Measurements from ENCODE around the gene VDAC1.
"Not testable (repeated sequence)": the region's sequence is repeated elsewhere in the genome, so short reads cannot be mapped to it uniquely, and the experiment has no call there.

Gene VDAC1, protein sequence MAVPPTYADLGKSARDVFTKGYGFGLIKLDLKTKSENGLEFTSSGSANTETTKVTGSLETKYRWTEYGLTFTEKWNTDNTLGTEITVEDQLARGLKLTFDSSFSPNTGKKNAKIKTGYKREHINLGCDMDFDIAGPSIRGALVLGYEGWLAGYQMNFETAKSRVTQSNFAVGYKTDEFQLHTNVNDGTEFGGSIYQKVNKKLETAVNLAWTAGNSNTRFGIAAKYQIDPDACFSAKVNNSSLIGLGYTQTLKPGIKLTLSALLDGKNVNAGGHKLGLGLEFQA

DNA sequence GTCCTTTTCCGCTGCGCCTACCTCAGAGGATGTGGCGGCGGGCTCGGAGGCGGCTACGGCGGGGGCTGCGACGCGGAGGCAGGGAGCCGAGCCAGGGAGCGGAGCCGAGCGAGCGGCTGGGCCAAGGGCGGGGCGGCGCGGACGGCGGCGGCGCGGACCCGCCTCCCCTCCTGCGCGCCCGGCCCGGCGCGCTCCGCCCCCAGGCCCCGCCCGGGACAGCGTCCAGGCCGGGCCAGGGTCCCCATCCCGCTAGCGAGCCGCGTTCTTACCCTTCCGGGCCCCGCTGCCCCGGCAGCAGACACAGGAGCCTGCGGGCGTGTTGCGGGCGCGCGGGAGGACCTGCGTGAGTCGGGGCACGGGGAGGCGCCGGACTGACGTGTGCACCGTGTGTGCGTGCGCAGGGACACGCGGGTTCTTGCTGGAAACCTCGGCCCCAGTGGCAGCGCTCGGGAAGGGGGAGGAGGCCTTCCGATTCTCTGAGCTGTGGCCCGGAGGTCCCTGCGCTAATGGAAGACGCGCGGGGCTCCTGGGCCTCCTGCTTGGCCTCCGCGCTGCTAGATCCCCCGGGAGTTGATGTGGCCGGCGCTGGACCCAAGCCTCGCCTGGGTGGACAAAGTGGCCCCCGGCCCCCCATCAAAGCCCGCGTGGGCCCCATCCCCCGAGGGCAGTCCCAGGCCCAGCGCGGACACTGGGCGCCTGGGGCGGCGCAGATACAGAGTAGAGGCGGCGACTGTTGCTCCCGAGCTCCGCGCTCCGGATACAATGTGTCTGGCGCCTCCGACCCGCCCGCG lies at the start of gene VDAC1:
Gene VDAC1 (minus strand): TSS at position 350 of the 791 bp plus-strand sequence. CDS start 11,963 bp downstream, outside the sequence.
- peak; percentile 60 to 84 for DNase-seq

DNA sequence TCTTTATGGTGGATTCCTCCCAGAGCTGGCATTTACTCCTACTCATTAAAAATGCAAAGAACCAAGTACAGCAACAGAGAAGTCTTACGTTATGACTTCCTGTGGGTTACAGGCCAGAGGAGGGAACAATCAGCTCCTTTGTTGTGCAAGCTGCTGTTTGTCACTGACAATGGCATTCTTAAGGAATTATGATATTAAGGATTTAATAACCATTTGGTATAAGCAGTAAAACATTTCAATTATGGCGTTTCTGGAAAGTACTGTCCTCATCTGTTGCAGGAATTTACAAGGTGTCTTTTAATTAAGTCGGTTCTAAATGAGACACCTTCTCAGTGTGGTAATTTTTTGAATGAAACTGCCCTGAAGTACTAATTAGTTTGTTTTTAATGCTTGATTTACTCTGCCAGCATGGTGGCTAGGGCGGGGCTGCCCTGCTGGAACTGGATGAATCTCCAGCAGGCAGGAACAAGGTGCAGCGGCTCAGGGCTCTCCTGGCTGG lies 49.1 kb upstream of the VDAC1 start:
- peak; percentile 33 to 72 for DNase-seq

DNA sequence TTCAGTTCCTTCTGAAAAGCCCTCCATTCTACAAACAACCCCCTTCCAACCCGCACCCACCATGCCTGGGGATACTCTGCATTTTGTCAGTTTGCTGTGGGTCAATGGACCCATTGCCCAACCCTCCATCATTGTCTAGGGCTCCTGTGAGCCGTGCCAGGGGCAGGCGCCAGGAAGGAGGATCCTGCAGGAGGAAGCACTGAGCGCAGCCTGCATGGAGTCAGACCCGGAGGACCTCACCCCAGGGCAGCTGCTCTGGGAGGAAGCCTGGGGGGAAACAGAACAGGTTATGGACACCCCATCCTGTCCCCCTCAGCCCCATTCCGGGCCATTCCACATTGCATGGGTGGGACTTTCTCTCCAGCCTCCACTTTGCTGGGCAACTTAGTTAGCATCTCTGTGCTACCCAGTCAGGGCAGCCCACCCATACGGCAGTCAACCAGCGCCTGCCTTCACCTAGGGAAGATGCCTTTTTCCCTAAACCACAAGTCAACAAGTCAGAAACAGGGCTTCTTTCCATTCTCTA lies 48.6 kb upstream of the VDAC1 start:
- no peak for DNase-seq

DNA sequence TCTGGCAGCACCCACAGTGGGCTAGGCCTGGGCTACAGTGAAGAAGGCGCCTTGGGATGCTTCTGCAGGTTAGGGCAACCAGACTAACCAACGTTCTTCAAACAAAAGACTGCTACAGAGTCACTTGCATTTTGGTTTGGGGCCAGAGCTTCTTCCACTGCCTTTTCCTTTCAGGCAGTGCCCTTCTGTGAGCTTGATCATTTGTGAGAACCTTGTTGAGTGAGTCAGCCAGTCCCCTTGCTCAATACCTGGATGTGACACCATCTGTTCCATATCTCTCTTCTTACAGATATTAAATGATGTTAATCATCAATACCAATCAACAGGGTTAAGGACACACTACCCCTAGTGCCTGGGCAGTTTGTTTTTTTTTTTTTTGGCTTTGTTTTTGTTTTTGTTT lies 46.5 kb upstream of the VDAC1 start:
- DNase-seq, result no peak

DNA sequence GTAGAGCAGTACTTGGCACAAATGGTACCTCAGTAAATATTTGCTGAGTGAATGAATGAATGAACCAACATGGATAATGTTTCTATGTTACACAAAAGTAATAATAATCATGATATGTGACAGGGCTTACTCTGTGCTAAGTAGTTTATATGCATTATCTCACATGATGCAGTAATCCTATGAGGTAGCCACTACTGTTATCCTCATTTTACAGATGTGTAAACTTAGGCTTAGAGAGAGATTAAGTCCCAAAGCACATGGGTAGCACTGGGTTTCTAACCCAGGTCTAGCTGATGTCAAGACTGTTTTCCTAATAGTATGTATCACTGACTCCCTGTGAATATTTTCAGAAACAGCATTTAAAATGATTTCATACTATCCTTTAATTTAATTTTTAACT lies 44.1 kb upstream of the VDAC1 start:
- no peak for DNase-seq

DNA sequence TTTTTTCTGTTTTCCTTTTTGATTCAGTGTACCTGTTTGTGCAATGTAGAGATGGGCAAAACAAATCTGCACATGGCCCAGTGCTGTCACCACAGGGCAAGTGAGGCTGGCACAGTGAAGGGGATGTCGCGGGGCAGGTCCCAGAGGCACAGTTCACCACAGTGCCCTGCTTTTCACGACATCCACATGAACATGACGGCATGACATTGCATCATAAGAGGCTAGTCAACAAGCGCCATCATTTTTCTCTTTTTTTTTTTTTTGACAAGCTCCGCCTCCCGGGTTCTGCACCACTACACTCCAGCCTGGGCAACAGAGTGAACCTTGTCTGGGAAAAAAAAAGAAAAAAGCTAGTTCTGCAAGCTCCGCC lies 42.9 kb upstream of the VDAC1 start:
- no peak for DNase-seq

DNA sequence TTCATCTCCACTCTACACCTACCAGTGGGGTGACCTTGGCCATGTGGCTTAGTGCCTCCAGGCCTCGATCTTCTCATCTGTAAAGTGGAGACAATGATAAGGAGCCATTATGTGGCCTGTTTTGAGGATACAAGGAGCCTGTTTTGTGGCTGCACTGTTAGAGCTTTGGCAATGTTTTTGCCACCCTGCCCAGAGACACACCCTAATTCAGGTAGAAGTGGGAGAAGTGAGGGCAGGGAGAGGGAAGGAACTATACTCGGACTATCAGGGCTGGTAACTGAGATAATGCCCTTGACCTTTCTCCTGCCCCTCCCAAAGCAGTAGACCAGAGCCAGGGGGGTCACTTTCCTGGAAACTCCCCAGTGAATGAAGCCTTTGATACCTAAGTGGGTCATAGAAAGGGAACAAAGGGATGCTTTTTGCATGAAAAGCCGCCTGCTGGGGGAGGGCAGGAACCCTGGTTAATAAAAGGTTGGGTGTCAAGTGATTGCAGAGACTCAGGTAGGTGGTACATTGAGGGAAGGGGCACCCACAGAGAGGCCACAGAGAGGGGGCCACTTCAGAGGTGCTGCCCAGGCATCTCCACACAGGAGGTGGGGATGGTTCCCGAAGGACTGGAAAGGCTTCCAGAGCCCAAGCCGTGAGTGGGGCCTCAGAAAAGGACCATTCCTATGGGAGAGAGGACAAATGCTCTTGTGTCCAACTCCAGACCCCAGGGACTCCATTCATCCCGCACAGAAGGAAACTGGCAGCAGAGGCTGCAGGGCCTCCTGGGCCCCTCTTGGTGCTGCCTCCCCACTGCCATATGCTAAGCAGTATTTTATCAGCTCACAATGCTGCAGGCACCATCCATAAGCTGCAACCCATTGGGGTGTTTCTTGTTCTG lies 42.3 kb upstream of the VDAC1 start:
- DNase-seq, result no peak

DNA sequence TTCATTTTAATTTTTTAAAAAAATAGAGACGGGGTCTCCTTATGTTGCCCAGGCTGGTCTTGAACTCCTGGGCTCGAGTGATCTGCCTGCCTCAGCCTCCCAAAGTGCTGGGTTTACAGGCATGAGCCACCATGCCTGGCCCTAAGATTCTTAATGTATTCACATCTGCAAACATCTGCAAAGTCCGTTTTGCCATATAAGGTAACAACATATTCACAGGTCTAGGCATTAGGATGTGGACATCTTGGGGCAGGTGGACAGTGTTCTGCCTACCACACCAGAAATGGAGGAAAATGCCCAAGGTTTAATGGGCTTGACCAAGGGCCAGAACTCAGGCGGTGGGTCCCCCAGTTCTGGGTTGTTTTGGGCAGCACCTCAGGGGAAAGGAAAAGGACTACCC lies 41.6 kb upstream of the VDAC1 start:
- DNase-seq, result no peak

DNA sequence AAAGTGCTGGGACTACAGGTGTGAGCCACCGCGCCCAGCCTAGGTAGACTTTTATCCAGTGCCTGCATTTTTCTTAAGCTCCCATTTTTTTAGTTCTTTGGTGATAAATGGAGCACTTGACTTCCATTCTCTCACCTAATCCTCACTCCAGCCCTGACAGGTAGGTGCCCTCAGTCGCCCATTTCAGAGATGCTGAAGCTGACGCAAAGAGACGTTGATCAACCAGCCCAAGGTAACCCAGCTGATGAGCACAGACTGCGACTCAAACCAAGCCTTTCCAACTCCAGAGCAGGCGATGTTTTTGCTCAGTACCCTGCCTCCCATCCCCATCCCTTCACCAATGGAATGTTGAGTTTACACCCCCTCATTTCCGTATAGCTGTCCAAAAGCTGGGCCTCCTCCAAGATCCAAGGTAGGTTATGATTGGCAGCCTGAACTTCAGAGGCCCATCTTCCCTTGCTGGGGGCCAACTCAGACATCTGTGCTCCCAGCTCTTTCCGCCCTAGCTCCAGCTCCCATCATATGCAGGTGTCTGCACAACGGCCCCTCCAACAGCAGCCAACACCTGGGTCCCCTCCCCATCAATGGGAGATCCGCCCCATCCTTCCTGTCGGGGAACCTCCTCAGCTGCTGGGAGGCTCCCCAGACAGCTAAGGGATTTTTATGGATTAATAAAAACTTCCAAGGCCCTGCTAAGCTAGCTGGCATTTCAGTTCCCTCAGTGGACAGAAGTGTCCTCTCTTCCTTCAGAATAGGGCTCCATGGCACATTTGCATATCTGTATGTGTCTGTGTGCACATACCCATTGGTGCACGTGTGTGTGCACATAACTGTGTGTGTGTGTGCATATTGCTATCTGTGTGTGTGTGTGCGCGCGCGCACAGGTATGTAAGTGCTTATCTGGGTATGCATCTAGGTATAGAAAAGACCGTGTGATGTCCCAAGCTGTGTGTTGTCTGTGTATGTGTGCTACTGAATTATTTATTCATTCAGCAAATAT lies 39.3 kb upstream of the VDAC1 start:
- no peak for DNase-seq

DNA sequence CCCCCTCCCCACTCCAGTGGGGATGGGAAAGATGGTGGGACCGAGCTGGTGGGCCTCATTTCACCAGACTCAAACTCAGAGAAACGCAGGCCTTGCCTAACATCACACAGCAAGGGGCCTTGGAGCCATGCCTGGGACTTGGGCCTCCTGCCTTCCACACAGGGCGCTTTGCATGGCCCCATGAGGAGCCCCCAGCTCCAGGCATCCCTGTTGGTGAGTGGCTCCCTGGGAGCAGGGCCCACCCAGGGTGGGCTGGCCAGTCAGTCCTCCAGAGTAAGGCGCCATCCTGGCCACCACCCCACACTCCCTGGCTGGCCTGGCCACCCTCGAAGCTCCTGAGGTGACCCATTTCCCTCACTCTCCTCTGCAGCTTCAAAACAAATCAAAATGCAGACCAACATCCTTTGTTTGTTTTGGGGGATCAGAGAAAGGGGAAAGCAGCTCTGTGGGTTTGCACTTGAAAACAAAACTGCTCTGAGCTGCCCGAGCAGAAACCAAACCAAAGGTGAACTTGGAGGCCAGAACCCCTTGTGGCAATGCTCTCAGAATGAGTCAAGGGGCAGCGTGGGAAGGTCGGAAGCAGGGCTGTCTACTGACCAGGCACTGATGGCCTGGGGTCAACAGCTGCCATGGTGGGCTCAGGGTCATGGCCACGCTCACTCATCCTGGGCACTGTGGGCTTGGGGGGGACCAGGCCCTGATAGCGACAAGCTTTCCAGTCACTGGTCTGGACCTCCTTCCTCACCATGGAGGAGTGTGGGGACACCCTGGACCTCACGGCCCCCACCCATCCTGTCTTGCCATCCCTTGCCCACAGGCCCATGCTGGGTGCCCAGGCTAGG lies 37.0 kb upstream of the VDAC1 start:
- no peak for DNase-seq

DNA sequence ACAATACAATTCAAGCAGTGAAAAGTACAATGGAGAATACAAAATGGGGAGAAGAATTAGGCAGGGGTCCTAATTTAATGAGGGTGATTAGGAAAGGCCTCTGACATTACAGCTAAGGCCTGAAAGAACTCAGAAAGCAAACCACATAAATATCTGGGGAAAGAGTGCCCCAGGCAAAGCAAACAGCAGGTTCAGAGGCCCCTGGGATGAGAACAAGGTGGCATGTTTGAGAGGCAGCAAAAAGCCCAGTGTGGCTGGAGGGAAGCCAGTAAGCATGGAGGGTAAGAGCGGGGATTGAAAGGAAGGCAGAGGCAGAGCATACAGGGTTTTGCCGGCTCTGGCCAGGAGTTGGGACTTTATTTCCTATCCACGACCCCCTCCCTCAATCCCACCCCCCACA lies 33.4 kb upstream of the VDAC1 start:
- DNase-seq, result no peak

DNA sequence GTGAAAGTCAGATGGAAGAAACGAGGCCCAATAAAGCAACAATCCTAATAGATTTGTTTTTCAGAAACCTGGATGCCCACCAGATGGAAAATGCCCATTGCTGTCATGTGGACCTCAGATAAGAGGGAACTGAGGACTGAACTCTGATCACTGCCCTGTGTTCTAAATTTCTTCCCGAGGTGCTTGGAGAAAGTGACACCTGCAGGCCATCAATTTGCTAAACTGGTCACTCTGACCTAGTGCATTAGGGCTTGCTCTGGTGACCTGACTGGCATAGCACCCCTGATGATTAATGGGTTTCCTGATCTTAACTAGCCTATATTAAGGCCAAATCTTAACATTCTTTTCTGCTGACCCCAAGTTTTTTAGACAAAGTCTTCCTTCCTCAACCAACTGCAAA lies 32.4 kb upstream of the VDAC1 start:
- no peak for DNase-seq

DNA sequence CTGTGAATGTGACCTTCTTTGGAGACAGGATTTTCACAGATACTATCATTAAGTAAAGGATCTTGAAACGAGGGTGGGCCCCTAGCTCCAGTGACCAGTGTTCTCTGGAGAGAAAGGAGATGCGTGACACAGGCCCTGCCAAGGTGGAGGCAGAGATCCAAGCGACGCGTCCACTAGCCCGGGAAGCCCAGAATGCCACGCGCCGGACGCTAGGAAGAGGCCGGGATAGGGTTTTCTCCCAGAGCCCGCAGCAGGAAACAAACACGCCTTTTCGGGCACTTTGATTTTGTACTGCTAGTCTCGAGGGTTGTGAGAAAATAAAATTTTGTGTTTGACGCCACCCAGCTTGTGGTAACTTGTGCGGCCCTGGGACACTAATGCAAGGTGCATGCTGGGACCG lies 29.6 kb upstream of the VDAC1 start:
- no peak for DNase-seq

DNA sequence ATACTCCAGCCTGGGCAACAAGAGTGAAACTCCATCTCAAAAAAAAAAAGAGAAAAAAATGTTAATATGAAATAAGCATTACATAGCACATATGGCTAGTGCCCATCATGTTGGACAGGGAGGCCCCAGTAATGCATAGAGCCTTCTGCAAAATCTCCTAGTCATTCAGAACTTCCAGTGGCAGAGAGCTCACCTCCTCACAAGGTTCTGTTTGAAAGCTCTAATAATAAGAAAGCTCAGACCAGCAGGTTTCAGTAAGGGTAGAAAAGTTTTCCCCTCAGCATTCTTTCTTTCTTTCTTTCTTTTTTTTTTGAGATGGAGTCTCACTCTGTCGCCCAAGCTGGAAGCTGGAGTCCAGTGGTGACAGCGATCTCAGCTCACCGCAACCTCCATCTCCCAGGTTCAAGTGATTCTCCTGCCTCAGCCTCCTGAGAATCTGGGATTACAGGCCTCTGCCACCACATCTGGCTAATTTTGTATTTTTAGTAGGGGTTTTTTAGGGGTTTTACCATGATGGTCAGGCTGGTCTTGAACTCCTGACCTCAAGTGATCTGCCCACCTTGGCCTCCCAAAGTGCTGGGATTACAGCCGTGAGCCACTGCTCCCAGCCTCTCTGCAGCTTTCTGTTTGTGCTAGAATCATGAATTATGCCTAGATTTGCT lies 25.7 kb upstream of the VDAC1 start:
- DNase-seq, result not testable (repeated sequence)

DNA sequence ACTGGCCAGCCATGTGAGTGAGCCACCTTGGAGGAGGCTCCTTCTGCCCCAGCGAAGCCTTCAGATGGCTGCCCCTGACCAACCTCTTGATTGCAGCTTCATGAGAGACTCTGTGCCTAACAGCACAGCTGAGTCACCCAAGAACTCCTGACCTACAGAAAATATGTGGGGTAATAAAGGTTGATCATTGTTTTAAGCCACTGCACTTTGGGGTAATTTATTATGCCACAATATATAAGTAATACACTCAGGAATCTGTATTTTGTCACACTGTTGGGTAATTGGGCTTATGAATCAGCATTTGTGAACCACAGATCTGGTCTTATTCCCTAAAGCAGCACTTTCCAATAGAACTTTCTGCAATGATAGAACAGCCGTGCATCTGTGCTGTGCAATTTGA lies 24.4 kb upstream of the VDAC1 start:
- DNase-seq, result no peak

DNA sequence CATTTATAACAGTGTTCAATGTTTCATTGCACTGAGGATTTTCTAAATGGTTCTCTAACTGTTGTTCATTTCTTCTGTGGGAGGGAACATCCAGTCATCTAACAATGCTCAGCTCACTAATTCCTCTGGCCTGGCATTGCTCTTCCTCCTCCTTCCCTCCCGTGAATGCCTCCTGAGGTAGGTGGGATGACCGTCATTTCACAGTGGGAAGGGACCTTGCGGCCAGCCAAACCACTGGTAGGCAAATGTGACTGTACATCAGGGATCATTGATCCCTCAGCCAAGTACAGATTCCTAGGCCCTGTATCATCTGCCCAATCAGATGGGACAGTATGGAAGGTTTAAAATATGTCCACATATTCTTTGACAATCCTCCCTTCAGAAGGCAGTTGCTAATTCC lies 23.7 kb upstream of the VDAC1 start:
- no peak for DNase-seq

DNA sequence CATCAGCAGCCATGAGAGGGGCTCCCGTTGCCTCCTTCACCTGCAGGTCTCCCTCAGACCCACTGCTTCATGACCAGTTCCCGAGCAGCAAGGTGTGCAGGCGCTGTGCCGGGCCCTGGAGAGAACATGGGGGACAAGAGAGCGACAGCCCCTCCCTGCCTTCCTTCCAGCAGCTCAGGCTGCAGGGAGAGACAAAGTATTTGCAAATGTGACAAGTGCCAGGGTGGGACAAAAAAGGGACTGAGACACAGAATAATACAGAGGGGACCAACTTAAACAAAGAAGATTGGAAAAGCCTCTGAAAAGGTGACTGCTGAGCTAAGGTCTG lies 22.5 kb upstream of the VDAC1 start:
- DNase-seq, result no peak

DNA sequence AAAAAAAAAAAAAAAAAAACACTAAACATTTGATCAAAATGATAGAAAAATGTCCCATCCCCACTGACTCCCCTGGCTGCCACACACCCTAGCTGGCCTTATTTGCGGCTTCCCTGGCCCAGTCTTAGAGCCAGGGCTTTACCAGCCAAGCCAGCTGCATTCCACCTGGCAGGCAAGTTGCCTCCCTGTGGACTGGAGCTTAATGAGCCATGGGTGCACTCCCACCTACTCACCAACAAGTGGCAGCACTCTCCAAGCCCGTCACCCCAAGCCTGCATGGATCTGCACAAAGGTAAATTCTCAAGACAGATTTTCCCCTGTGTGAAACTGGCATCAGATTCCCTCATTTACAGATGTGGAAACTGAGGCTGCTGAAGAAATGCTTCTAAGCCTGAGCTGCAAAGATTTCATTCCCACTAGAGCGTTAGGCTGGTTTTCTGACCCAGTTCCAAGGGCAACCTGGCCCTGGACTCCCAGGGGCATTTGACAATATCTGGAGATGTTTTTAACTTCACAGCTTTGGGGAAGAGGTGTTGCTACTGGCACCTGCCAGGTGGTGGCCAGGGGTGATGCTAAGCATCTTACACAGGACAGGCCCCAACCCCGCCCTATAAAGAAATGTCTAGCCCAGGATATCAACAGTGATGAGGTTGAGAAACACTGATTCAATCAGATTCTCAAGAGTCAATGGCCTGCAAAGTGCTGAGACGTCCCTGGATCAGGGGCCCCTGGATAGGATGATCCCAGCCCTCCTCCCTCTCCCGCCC lies 21.9 kb upstream of the VDAC1 start:
- peak in 1 of 2 experiments; percentile 71 for DNase-seq

DNA sequence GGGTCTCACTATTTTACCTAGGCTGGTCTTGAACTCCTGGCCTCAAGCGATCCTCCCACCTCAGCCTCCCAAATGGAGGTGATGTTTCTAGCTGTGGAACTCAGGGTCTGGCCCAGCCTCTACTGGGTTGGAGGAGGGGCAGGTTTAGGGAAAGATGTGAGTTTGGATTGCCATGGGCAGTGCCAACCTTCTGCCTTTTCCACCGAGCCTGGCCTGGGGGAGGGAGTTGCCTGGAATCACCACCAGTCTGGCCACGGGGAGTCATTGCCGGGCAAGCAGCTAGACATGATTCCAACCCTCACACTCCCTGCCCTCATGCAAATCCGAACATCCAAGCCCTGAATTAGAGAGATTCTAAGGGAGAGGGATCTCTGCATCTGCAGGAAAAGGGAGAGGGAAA lies 21.0 kb upstream of the VDAC1 start:
- DNase-seq, result no peak

DNA sequence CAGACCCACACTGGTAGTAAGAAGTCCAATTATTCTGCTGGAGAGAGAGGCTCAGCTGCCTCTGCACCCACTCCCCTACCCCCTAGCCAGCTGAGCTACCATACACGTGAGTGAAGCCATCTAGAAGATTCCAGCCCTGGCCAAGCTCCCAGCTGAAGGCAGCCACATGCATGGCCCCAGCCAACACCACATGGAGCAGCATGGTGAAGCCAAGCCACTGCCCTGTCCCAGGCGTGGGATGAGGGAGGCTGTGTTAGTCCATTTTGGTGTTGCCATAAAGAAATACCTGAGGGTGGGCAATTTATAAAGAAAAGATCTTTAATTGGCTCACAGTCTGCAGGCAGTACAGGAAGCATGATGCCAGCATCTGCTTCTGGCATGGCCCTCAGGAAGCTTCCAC lies 20.0 kb upstream of the VDAC1 start:
- no peak for DNase-seq
